Esophagus muscularis mucosa (tissue), 4 donors: Measurements from ENCODE around the gene TRIM3. TPM values are rescaled to one million over a fixed set of nuclear protein-coding genes. Genes with fewer than 3 reads are reported as not detected.

Source experiments
- DNase-seq: peaks from one replicate; pipeline ENCODE4 v3.0.0-alpha.2; 2017; ENCODE audit errors: extremely low spot score
- H3K27ac ChIP-seq, 4 donors: fragments of 200-600 bp; sonication (generic); replicated peaks in 1 of 4; 1 replicate in 3 of 4; 2 replicates in 1 of 4; pipeline ENCODE4 v1.5.1; 2016 to 2019; ENCODE audit warnings: mild to moderate bottlenecking in 1 of 4
- H3K27me3 ChIP-seq, 4 donors: fragments of 200-600 bp; sonication (generic); one replicate each; pipeline versions ENCODE4 v1.5.1 to v1.6.0; 2016 to 2019
- H3K36me3 ChIP-seq, 4 donors: fragments of 200-600 bp; sonication (generic); one replicate each; pipeline ENCODE4 v1.5.1; 2016 to 2019
- H3K4me1 ChIP-seq, 4 donors: fragments of 200-600 bp; sonication (generic); one replicate each; pipeline ENCODE4 v1.5.1; 2016 to 2019
- H3K4me3 ChIP-seq, 4 donors: fragments of 200-600 bp; sonication (generic); 1 replicate in 2 of 4; 2 replicates in 2 of 4; pipeline ENCODE4 v1.5.1; 2016 to 2019; ENCODE audit warnings: mild to moderate bottlenecking in 4 of 4, moderate library complexity in 1 of 4
- H3K9me3 ChIP-seq, 4 donors: fragments of 200-600 bp; sonication (generic); 1 replicate in 3 of 4; 2 replicates in 1 of 4; pipeline ENCODE4 v1.5.1; 2016 to 2019
- CTCF ChIP-seq, 3 experiments: fragments of 200-600 bp in 2 of 3; fragments of 450-650 bp in 1 of 3; sonication (generic) in 2 of 3; IDR thresholded peaks; one replicate each; pipeline ENCODE4 v1.5.1; 2017 to 2019; ENCODE audit warnings: antibody characterized with exemption in 3 of 3, mild to moderate bottlenecking in 2 of 3, moderate library complexity in 1 of 3
- EP300 ChIP-seq: sonication (generic); formaldehyde crosslinking; IDR thresholded peaks from one replicate; pipeline ENCODE4 v1.6.1; 2017; ENCODE audit warnings: antibody characterized with exemption
- POLR2A ChIP-seq: fragments of 450-650 bp; IDR thresholded peaks from one replicate; pipeline ENCODE4 v1.6.1; 2017; ENCODE audit warnings: antibody characterized with exemption, moderate library complexity, mild to moderate bottlenecking, low read depth
- POLR2AphosphoS5 ChIP-seq, 2 donors: sonication (generic); formaldehyde crosslinking; IDR thresholded peaks; one replicate each; pipeline ENCODE4 v1.6.1; 2017; ENCODE audit warnings: antibody characterized with exemption in 2 of 2
- WGBS: methylation state at CpG from one replicate; pipeline ENCODE4 v1.1.5; 2018; 5-methylcytosine and 5-hydroxymethylcytosine counted together
- intact Hi-C: fragments of 100-400 bp; cut with DNase I; formaldehyde crosslinking; loops from one replicate; pipeline ENCODE4 v1.15.1; 2023
- total RNA-seq, 4 donors: library from RNA; depleted of rRNA; stranded (reverse); fragments of >200 nt; gene quantifications; one replicate each; pipeline versions ENCODE4 v1.1.0 to v1.2.1, GENCODE V29; 2016

Gene TRIM3
- total RNA-seq, 4 donors from 2014 or later: 26.6 to 47.6 (median 35.3) TPM

- Histone ChIP-seq H3K4me1 (no peaks in the 10 kb centered on the region), H3K27ac (no peak overlapping the region), H3K4me3 (no peak overlapping the region), H3K27me3 (no peaks in the 10 kb centered on the region), H3K36me3 (no peaks in the 10 kb centered on the region), H3K9me3 (no peaks in the 10 kb centered on the region)
- peak; percentile 44 to 64 (median 56) for TF ChIP-seq CTCF (IDR thresholded peaks at IDR 0.05)
- no peak for TF ChIP-seq POLR2A
- TF ChIP-seq POLR2AphosphoS5 (IDR thresholded peaks at IDR 0.05): peak in 1 of 2 donors; percentile 20
- intact Hi-C loops: loop anchor here (2.0 kb wide), 1 partner anchor 66 kb away; no protein-coding TSS in a partner anchor
- no peak for DNase-seq
- 0% methylated on average over 1 of the region's 1 CpG for WGBS
Measured at GRCh38 chr11:6438979-6439571, 34.7 kb downstream of the TRIM3 start.

DNA sequence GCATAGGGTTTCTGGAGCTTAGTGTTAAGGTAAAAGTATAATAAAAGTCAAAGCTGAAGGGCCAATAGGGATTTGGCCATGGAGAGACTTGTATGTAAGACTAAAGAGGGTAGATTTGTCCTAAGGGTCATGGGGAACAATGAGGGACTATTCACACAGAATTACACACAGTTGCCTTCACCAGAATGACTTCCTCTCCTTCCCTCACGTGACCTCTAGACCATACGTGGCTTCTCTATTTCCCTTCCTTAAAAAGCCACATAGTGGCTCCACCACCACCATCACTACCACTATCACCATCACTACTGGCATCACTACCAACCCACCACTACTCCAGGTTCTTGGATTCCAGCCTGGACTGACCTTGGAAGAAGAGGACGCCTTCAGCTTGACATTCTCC, 35.7 kb downstream of the TRIM3 start:
- H3K4me1 ChIP-seq: no peaks in the 10 kb centered on the region
- H3K9me3 ChIP-seq: no peaks in the 10 kb centered on the region
- no peak for DNase-seq
- intact Hi-C loops: loop anchor here (2.0 kb wide), 1 partner anchor 67 kb away; no protein-coding TSS in a partner anchor
- no peak overlapping the region for H3K27ac ChIP-seq
- WGBS: 85% methylated on average over 3 of the region's 3 CpGs
- H3K27me3 ChIP-seq: no peaks in the 10 kb centered on the region
- no peak overlapping the region for H3K4me3 ChIP-seq
- H3K36me3 ChIP-seq: no peaks in the 10 kb centered on the region
- TF ChIP-seq POLR2AphosphoS5 (IDR thresholded peaks at IDR 0.05) (no peak), CTCF (IDR thresholded peaks at IDR 0.05) (no peak), POLR2A (no peak), EP300 (no peak)

- no peak for TF ChIP-seq EP300
- TF ChIP-seq POLR2A: no peak
- no peak for TF ChIP-seq POLR2AphosphoS5 (IDR thresholded peaks at IDR 0.05)
- TF ChIP-seq CTCF (IDR thresholded peaks at IDR 0.05): no peak
- no peaks in the 10 kb centered on the region for H3K27me3 ChIP-seq
- H3K4me3 ChIP-seq: no peak overlapping the region
- DNase-seq: no peak
- H3K4me1 ChIP-seq: no peaks in the 10 kb centered on the region
- no peaks in the 10 kb centered on the region for H3K9me3 ChIP-seq
- WGBS: 91% methylated on average over 9 of the region's 12 CpGs
- intact Hi-C loops: no loop called here
- no peaks in the 10 kb centered on the region for H3K36me3 ChIP-seq
- no peak overlapping the region for H3K27ac ChIP-seq
Measured at GRCh38 chr11:6437423-6437822, 36.3 kb downstream of the TRIM3 start.

DNA sequence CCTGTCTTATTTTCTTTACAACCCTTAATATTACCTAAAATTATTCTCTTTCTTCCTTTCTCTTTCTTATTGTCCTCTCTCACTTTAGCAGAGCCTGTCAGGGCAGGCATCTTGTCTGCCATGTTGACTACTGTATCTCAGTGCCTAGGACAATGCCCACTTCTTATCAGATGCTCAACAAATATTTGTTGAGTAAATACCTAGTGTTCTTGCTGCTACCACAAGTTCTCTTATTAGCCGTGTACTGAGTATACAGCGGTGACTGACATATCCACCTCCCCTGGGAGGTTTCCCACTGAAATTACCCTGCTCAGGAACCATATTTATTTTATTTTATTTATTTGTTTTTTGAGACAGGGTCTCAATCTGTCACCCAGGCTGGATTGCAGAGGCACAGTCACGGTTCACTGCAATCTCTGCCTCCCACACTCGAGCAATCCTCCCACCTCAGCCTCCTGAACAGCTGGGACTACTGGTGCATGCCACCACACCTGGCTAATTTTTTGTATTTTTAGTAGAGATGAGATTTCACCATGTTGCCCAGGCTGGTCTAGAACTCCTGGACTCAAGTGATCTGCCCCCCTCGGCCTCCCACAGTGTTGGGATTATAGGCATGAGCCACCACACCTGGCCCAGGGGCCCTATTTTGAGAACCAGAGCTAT, 39.6 kb downstream of the TRIM3 start:
- 78% methylated on average over 5 of the region's 5 CpGs for WGBS

More for the DNA sequence above, 39.6 kb downstream of the TRIM3 start:
- intact Hi-C loops: no loop called here
- no peaks in the 10 kb centered on the region for H3K36me3 ChIP-seq
- no peak for DNase-seq
- H3K4me1 ChIP-seq: no peaks in the 10 kb centered on the region
- no peaks in the 10 kb centered on the region for H3K27me3 ChIP-seq
- no peak for TF ChIP-seq POLR2AphosphoS5 (IDR thresholded peaks at IDR 0.05)
- no peak for TF ChIP-seq POLR2A
- no peak for TF ChIP-seq EP300
- TF ChIP-seq CTCF (IDR thresholded peaks at IDR 0.05): no peak
- H3K9me3 ChIP-seq: no peaks in the 10 kb centered on the region
- H3K27ac ChIP-seq: no peak overlapping the region
- H3K4me3 ChIP-seq: no peak overlapping the region
